H1 (cell line): ENCODE results near the gene OSR1. TPM values are rescaled to one million over a fixed set of nuclear protein-coding genes. Genes with fewer than 3 reads are reported as not detected.
A peak's percentile ranks its signal among the peaks of the same experiment; 100 is the strongest.

ENCODE experiments used
- CTCF ChIA-PET: fragments of 300-600 bp; sonication (Branson Sonifier 250); formaldehyde crosslinking; loops from one replicate; lab custom pipeline; 2021; ENCODE audit not compliant: partially characterized antibody; lab: Charles Lee
- POLR2A ChIA-PET: fragments of 300-600 bp; sonication (Branson Sonifier 250); formaldehyde crosslinking; loops from one replicate; lab custom pipeline; 2021; ENCODE audit warnings: inconsistent platforms; ENCODE audit not compliant: partially characterized antibody; lab: Charles Lee
- DNase-seq, 2 experiments: peaks; one replicate each; pipeline versions ENCODE4 v3.0.0 to v3.0.0-alpha.2; 2010 to 2022; ENCODE audit warnings: low spot score in 2 of 2, low read depth in 1 of 2, mixed read lengths in 1 of 2
- FAIRE-seq: peaks from 2 replicates; lab custom pipeline; 2011; peaks lifted over from hg19 to GRCh38; lab: Jason Lieb, UNC
- H2AFZ ChIP-seq: 2 replicates; pipeline ENCODE4 v1.8.1; 2012; ENCODE audit warnings: low read length, inconsistent platforms
- H2AK5ac ChIP-seq: 2 replicates; pipeline ENCODE4 v1.6.1; 2013; ENCODE audit warnings: low read depth, low read length
- H2BK120ac ChIP-seq: replicated peaks from 2 replicates; pipeline ENCODE3; 2013; ENCODE audit warnings: low read depth, low read length, inconsistent platforms
- H2BK12ac ChIP-seq: 2 replicates; pipeline ENCODE4 v1.6.1; 2013; ENCODE audit warnings: low read depth, low read length
- H2BK15ac ChIP-seq: 2 replicates; pipeline ENCODE4 v1.6.1; 2013; ENCODE audit warnings: low read length
- H2BK20ac ChIP-seq: 2 replicates; pipeline ENCODE4 v1.6.1; 2013; ENCODE audit warnings: low read length
- H2BK5ac ChIP-seq: 2 replicates; pipeline ENCODE4 v1.6.1; 2013; ENCODE audit warnings: low read depth, low read length
- H3K14ac ChIP-seq: 2 replicates; pipeline ENCODE4 v1.6.1; 2013; ENCODE audit warnings: inconsistent platforms; ENCODE audit not compliant: insufficient read length
- H3K18ac ChIP-seq: 2 replicates; pipeline ENCODE4 v1.6.1; 2013; ENCODE audit warnings: low read length; ENCODE audit errors: extremely low read depth
- H3K23ac ChIP-seq: 2 replicates; pipeline ENCODE4 v1.6.1; 2013; ENCODE audit warnings: inconsistent platforms; ENCODE audit not compliant: insufficient read length
- H3K23me2 ChIP-seq: 2 replicates; pipeline ENCODE4 v1.6.1; 2013; ENCODE audit warnings: low read depth, low read length
- H3K27ac ChIP-seq: 2 replicates; pipeline ENCODE4 v1.6.1; 2011; ENCODE audit warnings: low read depth, low read length, inconsistent platforms
- H3K27me3 ChIP-seq, 4 experiments: replicated peaks in 1 of 4; 1 replicate in 1 of 4; 2 replicates in 3 of 4; pipeline versions ENCODE4 v1.6.1 to v1.8.1; 2011 to 2013; ENCODE audit warnings: low read length in 3 of 4, mild to moderate bottlenecking in 3 of 4, inconsistent platforms in 2 of 4, mixed read lengths in 2 of 4, moderate library complexity in 1 of 4; ENCODE audit not compliant: control insufficient read depth in 3 of 4, insufficient read depth in 3 of 4; ENCODE audit errors: extremely low read depth in 1 of 4
- H3K36me3 ChIP-seq, 4 experiments: 2 replicates each; pipeline versions ENCODE4 v1.6.1 to v1.8.1; 2011 to 2013; ENCODE audit warnings: mild to moderate bottlenecking in 4 of 4, low read length in 3 of 4, moderate library complexity in 2 of 4, control low read depth in 1 of 4, inconsistent platforms in 1 of 4; ENCODE audit not compliant: insufficient read depth in 4 of 4, control insufficient read depth in 2 of 4
- H3K4ac ChIP-seq: replicated peaks from 2 replicates; pipeline ENCODE3; 2013; ENCODE audit warnings: low read length, low read depth, mixed read lengths, inconsistent platforms; ENCODE audit not compliant: insufficient read length
- H3K4me1 ChIP-seq, 4 experiments: replicated peaks in 1 of 4; 1 replicate in 1 of 4; 2 replicates in 3 of 4; pipeline versions ENCODE4 v1.6.1 to v1.8.1; 2011 to 2013; ENCODE audit warnings: low read length in 3 of 4, inconsistent platforms in 2 of 4, mixed read lengths in 1 of 4; ENCODE audit not compliant: insufficient read depth in 4 of 4, control insufficient read depth in 3 of 4
- H3K4me2 ChIP-seq, 2 experiments: 2 replicates each; pipeline versions ENCODE4 v1.6.1 to v1.8.1; 2011 to 2013; ENCODE audit warnings: low read depth in 2 of 2, low read length in 2 of 2, control low read depth in 1 of 2, inconsistent platforms in 1 of 2, mild to moderate bottlenecking in 1 of 2; ENCODE audit not compliant: insufficient read depth in 1 of 2
- H3K4me3 ChIP-seq, 4 experiments: fragments of 200-600, 300-600 bp in 1 of 4; sonication (generic), shearing (Covaris generic), sonication (Bioruptor Twin) in 1 of 4; 2 replicates each; pipeline versions ENCODE4 v1.5.1 to v1.8.1; 2011 to 2016; ENCODE audit warnings: low read length in 4 of 4, low read depth in 3 of 4, control low read depth in 2 of 4, inconsistent platforms in 2 of 4, mild to moderate bottlenecking in 2 of 4, mixed read lengths in 1 of 4, moderate library complexity in 1 of 4; ENCODE audit not compliant: insufficient read depth in 2 of 4; ENCODE audit errors: extremely low read depth in 1 of 4
- H3K56ac ChIP-seq: replicated peaks from 2 replicates; pipeline ENCODE3; 2013; ENCODE audit warnings: low read depth, mild to moderate bottlenecking, mixed read lengths, low read length, inconsistent platforms; ENCODE audit not compliant: insufficient read length
- H3K79me1 ChIP-seq: 2 replicates; pipeline ENCODE4 v1.6.1; 2013; ENCODE audit warnings: low read depth, low read length, control low read depth
- H3K79me2 ChIP-seq, 2 experiments: 2 replicates each; pipeline versions ENCODE4 v1.6.1 to v1.8.1; 2012 to 2013; ENCODE audit warnings: low read length in 2 of 2, mild to moderate bottlenecking in 2 of 2, inconsistent platforms in 1 of 2; ENCODE audit not compliant: insufficient read depth in 2 of 2, control insufficient read depth in 1 of 2
- H3K9ac ChIP-seq, 4 experiments: replicated peaks in 1 of 4; 1 replicate in 1 of 4; 2 replicates in 3 of 4; pipeline versions ENCODE4 v1.6.1 to v1.8.1; 2011 to 2013; ENCODE audit warnings: low read depth in 3 of 4, low read length in 3 of 4, control low read depth in 2 of 4, mild to moderate bottlenecking in 2 of 4, moderate library complexity in 2 of 4, inconsistent platforms in 1 of 4; ENCODE audit errors: extremely low read depth in 1 of 4
- H3K9me3 ChIP-seq, 2 experiments: 2 replicates each; pipeline versions ENCODE4 v1.6.1 to v1.8.1; 2012 to 2013; ENCODE audit warnings: mild to moderate bottlenecking in 2 of 2, moderate library complexity in 2 of 2, control low read depth in 1 of 2, inconsistent platforms in 1 of 2, low read depth in 1 of 2, low read length in 1 of 2, mixed read lengths in 1 of 2; ENCODE audit not compliant: insufficient read depth in 2 of 2
- H4K20me1 ChIP-seq, 2 experiments: replicated peaks in 1 of 2; 2 replicates each; pipeline versions ENCODE3 to v1.8.1; 2011 to 2013; ENCODE audit warnings: inconsistent platforms in 2 of 2, low read length in 2 of 2, mild to moderate bottlenecking in 1 of 2; ENCODE audit not compliant: insufficient read depth in 2 of 2, control insufficient read depth in 1 of 2
- H4K5ac ChIP-seq: 2 replicates; pipeline ENCODE4 v1.6.1; 2013; ENCODE audit warnings: low read length, low read depth, mixed read lengths, inconsistent platforms; ENCODE audit not compliant: insufficient read length
- H4K8ac ChIP-seq: 2 replicates; pipeline ENCODE4 v1.8.0; 2013; ENCODE audit warnings: mild to moderate bottlenecking, moderate library complexity, low read length, inconsistent platforms; ENCODE audit not compliant: insufficient read depth; ENCODE audit errors: extremely low read depth
- H4K91ac ChIP-seq: replicated peaks from 2 replicates; pipeline ENCODE3; 2013; ENCODE audit warnings: low read length, mixed read lengths, inconsistent platforms; ENCODE audit not compliant: insufficient read length
- HDAC2 ChIP-seq, 2 experiments: fragments of 300-600 bp in 1 of 2; sonication (generic) in 1 of 2; IDR thresholded peaks; 2 replicates each; pipeline ENCODE4 v1.6.1; 2011 to 2012; ENCODE audit warnings: low read depth in 2 of 2, low read length in 2 of 2, mild to moderate bottlenecking in 2 of 2, moderate library complexity in 2 of 2, borderline replicate concordance in 1 of 2, inconsistent platforms in 1 of 2
- WGBS, 2 experiments: shearing (Covaris generic) in 1 of 2; methylation state at CpG; one replicate each; pipeline versions ENCODE4 v1.1.6 to v1.1.7; 2013 to 2015; ENCODE audit warnings: low lambda C conversion rate in 2 of 2, mixed read lengths in 2 of 2, inconsistent platforms in 1 of 2, low coverage in 1 of 2, missing lambda C conversion rate in 1 of 2; ENCODE audit not compliant: insufficient replicate concordance in 2 of 2, insufficient coverage in 1 of 2, insufficient read length in 1 of 2; ENCODE audit errors: extremely low coverage in 1 of 2, missing lambda C conversion rate in 1 of 2; 5-methylcytosine and 5-hydroxymethylcytosine counted together
- long read RNA-seq, 2 experiments: library from RNA in 1 of 2; library from capped mRNA in 1 of 2; stranded (forward); transcript quantifications; one replicate each; pipeline ENCODE4 v2.0.0, GENCODE V29; 2021; ENCODE audit warnings: inconsistent platforms in 1 of 2
- polyA minus RNA-seq, 3 experiments: library from RNA; depleted of rRNA, polyadenylated mRNA; stranded (reverse); fragments of >200 nt; gene quantifications; 1 replicate in 2 of 3; 2 replicates in 1 of 3; pipeline ENCODE4 v1.2.3, GENCODE V29; 2011
- polyA plus RNA-seq, 7 experiments: library from polyadenylated mRNA; depleted of rRNA in 3 of 7; stranded (reverse) in 5 of 7; unstranded in 2 of 7; fragments of >200 nt in 5 of 7; fragments of 200-250 nt in 2 of 7; gene quantifications; 1 replicate in 5 of 7; 2 replicates in 1 of 7; 4 replicates in 1 of 7; pipeline versions ENCODE4 v1.2.1 to v1.2.3, GENCODE V29; 2011 to 2013; ENCODE audit warnings: missing spikeins in 2 of 7, mixed read lengths in 2 of 7
- total RNA-seq: library from RNA; stranded (reverse); fragmentation: NEBNext Ultra II Directional; extraction: Animal tissue kit (Norgen Biotek cat#: 25700); gene quantifications from 2 replicates; pipeline ENCODE4 v1.2.1, GENCODE V29; 2021

The OSR1 gene
- total RNA-seq (0.22 TPM in 1 of 2 replicates, not detected in the other), polyA plus RNA-seq (2011; rRNA removed) (0.05 TPM in 2 replicates), polyA minus RNA-seq (2011; rRNA and poly(A)+ RNA removed) (0.06 TPM in 1 of 2 replicates, not detected in the other)
- not detected for polyA plus RNA-seq (2011; cell fraction: cytosol; rRNA removed)
- polyA plus RNA-seq (2011; cell fraction: nucleus; rRNA removed) = 0.09 TPM
- not detected in 4 replicates for polyA plus RNA-seq (2012, experiment 1 of 2)
- polyA plus RNA-seq (2012, experiment 2 of 2) = 0.13 TPM
- polyA plus RNA-seq (2013, experiment 1 of 2) = 0.06 TPM
- polyA plus RNA-seq (2013, experiment 2 of 2) = 0.04 TPM
- polyA minus RNA-seq (2011; cell fraction: cytosol; rRNA and poly(A)+ RNA removed) = not detected
- 0.10 TPM for polyA minus RNA-seq (2011; cell fraction: nucleus; rRNA and poly(A)+ RNA removed)
- long read RNA-seq, experiment 1 = 0 reads
- long read RNA-seq, experiment 2 = 0 reads

GRCh38 chr2:19358242-19359020 is at the start of gene OSR1:
Gene OSR1 (minus strand): TSS chr2:19358623. CDS start chr2:19353805, 4,818 bp downstream.
- H3K79me1 ChIP-seq = no peaks in the 10 kb centered on the region
- H3K4ac ChIP-seq = no peak within 1 kb of the TSS
- ChIA-PET POLR2A (interaction anchor here (2.2 kb wide), 1 partner anchor 9 kb away, joined by 6 read pairs; no protein-coding TSS in a partner anchor), CTCF (interaction anchor here (0.8 to 5.4 kb wide), 12 partner anchors 8 to 615 kb away, joined by 3 to 104 read pairs (median 5); no protein-coding TSS in a partner anchor)
- peak within 1 kb of the TSS; percentile 22 for H4K91ac ChIP-seq
- no peak within 1 kb of the TSS for H3K27ac ChIP-seq
- H4K8ac ChIP-seq = peak within 1 kb of the TSS; percentile 72
- H3K9ac ChIP-seq = no peak within 1 kb of the TSS
- H3K4me3 ChIP-seq = peak within 1 kb of the TSS; percentile 39 to 64 (median 58)
- H2AK5ac ChIP-seq = no peak within 1 kb of the TSS
- H4K5ac ChIP-seq = no peak within 1 kb of the TSS
- H3K79me2 ChIP-seq = no peaks in the 10 kb centered on the region
- H3K4me2 ChIP-seq = peak within 1 kb of the TSS; percentile 90 to 99
- no peak within 1 kb of the TSS for H3K56ac ChIP-seq
- 0 out of 8 replicates have a peak, but pooled peaks cover 0 to 6% (median 0%) of the 10 kb centered on the region in 4 experiments for H3K36me3 ChIP-seq
- H3K27me3 ChIP-seq = peaks cover 95 to 99% (median 97%) of the 10 kb centered on the region in 4 experiments
- no peak within 1 kb of the TSS for H2BK15ac ChIP-seq
- DNase-seq (peak in 1 of 2 experiments; percentile 84), FAIRE-seq (no peak)
- H3K4me1 ChIP-seq = peaks cover 9 to 49% (median 22%) of the 10 kb centered on the region in 4 experiments
- peaks cover 19 to 49% of the 10 kb centered on the region in 2 experiments for H4K20me1 ChIP-seq
- H3K9me3 ChIP-seq = no peaks in the 10 kb centered on the region
- no peak within 1 kb of the TSS for H3K14ac ChIP-seq
- H2AFZ ChIP-seq = 0 out of 2 replicates have a peak within 1 kb of the TSS, but pooled peaks have one; percentile 72
- H3K23me2 ChIP-seq = peaks cover 6% of the 10 kb centered on the region; the same call in 1 of the 2 replicates
- peak within 1 kb of the TSS; percentile 51 for H3K18ac ChIP-seq
- H2BK120ac ChIP-seq = no peak within 1 kb of the TSS
- H2BK20ac ChIP-seq = no peak within 1 kb of the TSS
- WGBS, 2 experiments = 0% methylated on average over 24 of the region's 51 CpGs; no CpG with 5 or more reads in 1 of the 2 experiments
- no peak within 1 kb of the TSS for H3K23ac ChIP-seq
- H2BK12ac ChIP-seq = peak within 1 kb of the TSS; percentile 60; the same call in 1 of the 2 replicates
- no peak within 1 kb of the TSS for H2BK5ac ChIP-seq
- TF ChIP-seq HDAC2 (IDR thresholded peaks at IDR 0.05; ENCODE audit: borderline replicate concordance in 1 of 2, low read depth in 2 of 2, low read length in 2 of 2) = no peak
